Measurements from ENCODE around the gene TLX2.

TLX2 gene

DNA sequence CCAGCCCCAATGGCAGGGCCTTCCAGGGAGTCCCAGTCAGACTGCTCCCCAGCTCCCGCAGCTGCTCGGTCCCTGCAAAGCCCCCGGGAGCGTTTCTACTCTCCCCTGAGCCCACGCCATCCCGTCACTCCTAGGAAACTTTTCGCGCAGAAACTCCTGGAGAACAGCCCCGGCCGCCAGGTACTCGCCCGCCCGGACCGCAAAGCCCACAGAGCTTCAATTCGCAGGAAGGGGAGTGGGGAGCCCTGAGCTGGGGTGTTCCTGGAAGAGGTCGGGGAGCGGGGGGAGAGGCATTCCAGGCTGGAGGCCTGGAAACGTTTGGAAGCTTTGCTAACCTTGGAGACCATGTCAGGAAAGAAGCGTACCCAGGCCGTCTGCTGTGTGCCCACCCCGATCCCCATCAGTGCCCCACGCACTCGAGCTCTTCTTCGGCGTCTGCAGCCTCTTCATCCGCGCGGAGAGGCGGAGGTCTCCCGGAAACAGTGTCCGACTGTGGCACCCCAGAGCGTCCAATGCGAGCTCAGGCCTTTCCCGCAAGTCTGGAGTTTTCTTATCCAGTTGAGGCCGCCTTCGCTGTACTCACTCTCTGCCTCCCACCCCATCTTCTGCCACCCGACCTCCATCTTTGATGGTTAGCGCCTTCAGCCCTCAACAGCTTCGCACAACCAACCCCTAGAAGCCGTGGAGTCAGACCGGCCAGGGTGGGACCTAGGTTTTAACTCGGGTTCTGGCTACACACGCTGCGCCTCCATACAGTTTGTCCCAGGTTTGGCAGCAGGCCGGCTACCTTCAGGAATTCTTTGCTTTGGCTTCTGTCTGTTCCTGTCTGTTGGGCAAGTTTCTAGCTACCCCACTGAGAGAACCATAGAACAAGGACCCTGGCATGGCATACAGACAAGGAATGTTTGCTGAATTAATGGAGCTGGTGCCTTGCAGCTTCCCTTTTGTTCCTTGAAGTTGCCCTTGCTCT is 10.5 kb upstream of the TLX2 start:
- WGBS (ENCODE audit: insufficient coverage, insufficient read length) = no CpG with 5 or more reads among the region's 45 CpGs
- Histone ChIP-seq H3K4me1 (ENCODE audit: control insufficient read depth, insufficient read depth, low read length) (peaks cover 5% of the 10 kb centered on the region; the same call in 1 of the 2 replicates), H3K4me3 (ENCODE audit: low read length) (peak overlapping the region; percentile 27; the same call in 1 of the 2 replicates), H3K27ac (ENCODE audit: low read length) (no peak overlapping the region), H3K9me3 (ENCODE audit: control insufficient read depth, insufficient read depth, low read length) (no peaks in the 10 kb centered on the region), H3K27me3 (ENCODE audit: control insufficient read depth, insufficient read depth, low read length) (peaks cover 62% of the 10 kb centered on the region), H3K36me3 (ENCODE audit: control insufficient read depth, insufficient read depth, low read length) (no peaks in the 10 kb centered on the region)
- DNase-seq (ENCODE audit: low read depth, low spot score) = no peak

DNA sequence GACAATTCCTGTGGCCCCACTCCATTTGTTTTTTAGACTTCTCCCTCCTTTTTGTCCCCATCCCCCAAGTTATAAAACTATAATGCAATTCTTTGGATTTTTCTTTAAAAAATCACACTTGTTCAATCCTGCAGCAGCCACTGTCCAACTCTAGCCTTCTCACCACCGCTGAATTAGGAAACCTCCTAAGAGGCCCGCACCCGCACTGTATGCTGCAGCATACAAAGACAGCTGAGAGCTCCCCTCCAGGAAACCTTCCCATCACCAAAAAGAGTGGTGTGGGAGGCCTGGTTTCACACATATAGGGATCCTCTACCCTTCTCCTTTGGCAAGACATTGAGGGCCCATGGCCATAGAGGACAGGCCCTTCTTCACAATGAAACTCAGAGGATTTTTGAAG is 9.7 kb upstream of the TLX2 start:
- DNase-seq (ENCODE audit: low read depth, low spot score) = no peak
- no peaks in the 10 kb centered on the region for H3K9me3 ChIP-seq (ENCODE audit: control insufficient read depth, insufficient read depth, low read length)
- H3K27ac ChIP-seq (ENCODE audit: low read length) = no peak overlapping the region
- H3K4me1 ChIP-seq (ENCODE audit: control insufficient read depth, insufficient read depth, low read length) = peaks cover 5% of the 10 kb centered on the region; the same call in 1 of the 2 replicates
- no CpG with 5 or more reads among the region's 3 CpGs for WGBS (ENCODE audit: insufficient coverage, insufficient read length)
- H3K4me3 ChIP-seq (ENCODE audit: low read length) = no peak overlapping the region
- H3K27me3 ChIP-seq (ENCODE audit: control insufficient read depth, insufficient read depth, low read length) = peaks cover 57% of the 10 kb centered on the region
- no peaks in the 10 kb centered on the region for H3K36me3 ChIP-seq (ENCODE audit: control insufficient read depth, insufficient read depth, low read length)

DNA sequence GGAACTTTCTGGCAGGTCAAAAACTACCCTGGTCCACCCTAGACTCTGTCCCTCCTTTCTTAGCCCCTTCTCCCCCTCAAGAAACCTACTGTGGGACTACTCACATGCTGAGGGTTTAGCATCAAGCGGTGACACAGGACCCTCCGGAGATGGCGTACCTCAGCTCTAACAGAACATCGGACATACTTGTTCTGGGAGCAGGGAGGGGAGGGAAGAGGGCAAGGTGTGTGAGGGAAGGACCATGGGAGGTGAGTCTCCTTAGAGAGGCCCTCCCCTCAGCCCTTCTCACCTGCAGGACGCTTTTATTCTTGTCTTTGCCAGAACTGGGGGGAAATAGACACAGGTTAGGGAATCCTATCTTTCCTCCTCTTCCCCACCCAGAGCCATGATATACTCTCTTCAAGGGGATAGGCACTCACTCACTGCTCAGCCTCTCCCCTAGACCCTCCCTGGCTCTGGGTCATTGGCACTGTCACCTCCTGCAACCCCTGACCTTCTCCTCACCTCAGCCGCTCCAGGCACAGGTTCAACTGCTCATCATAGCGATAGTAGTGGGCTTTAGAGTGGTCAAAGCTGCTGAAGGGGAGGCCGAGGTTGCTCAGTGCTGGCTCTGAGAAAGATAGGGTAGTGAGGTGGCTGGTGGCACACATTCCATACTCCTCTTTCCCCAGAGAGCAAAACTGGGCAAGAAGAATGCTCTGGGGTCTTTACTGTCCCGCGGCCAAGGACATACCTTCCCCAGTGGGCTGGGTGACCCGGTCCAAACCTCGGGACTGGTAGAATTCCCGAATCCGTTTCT is 8.6 kb upstream of the TLX2 start:
- Histone ChIP-seq H3K27me3 (ENCODE audit: control insufficient read depth, insufficient read depth, low read length) (peaks cover 57% of the 10 kb centered on the region), H3K9me3 (ENCODE audit: control insufficient read depth, insufficient read depth, low read length) (no peaks in the 10 kb centered on the region), H3K36me3 (ENCODE audit: control insufficient read depth, insufficient read depth, low read length) (no peaks in the 10 kb centered on the region), H3K27ac (ENCODE audit: low read length) (no peak overlapping the region), H3K4me3 (ENCODE audit: low read length) (no peak overlapping the region), H3K4me1 (ENCODE audit: control insufficient read depth, insufficient read depth, low read length) (peaks cover 5% of the 10 kb centered on the region; the same call in 1 of the 2 replicates)
- no CpG with 5 or more reads among the region's 14 CpGs for WGBS (ENCODE audit: insufficient coverage, insufficient read length)
- DNase-seq (ENCODE audit: low read depth, low spot score) = no peak

DNA sequence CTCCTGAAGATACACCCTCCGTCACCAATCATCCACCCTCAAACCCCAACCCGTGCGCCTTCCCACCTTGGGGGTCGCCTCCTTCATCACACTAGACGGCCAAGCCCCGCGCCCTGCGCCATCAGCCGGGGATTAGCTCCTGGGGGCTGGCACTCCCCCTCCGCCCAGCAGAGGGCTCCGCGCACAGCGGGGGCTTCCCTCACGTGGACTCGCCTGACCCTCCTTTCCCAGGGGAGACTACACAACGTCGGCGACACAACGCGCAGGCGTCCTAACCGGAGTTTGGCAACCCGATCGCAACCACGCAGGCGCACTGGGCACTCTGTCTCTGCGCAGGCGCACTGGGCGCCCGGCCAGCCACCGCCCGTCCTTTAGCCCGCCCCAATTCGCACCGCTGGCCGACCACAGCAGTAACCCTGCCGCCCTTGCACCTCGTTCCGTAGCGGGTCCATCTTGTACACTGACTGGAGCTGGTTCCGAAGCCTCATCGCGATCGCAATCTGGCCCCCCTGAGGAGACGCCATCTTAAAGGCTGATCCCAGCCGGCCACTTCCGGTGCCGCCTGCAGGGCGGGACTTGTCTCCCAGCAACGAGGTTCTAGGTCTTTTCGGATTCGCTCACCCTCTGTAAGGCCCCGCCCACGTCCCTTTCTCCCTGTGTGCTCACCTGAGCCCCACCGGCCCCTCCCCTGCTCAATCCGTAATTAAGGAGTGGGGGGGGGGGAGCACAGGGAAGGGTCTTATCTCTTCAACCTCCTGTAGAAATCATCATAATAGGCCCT is 6.9 kb upstream of the TLX2 start, which contains the start of gene PCGF1:
TSS of gene PCGF1 (minus strand) at position 551 of the 781 bp plus-strand sequence. CDS start at position 524, 27 bp downstream.
- Histone ChIP-seq H3K4me1 (ENCODE audit: control insufficient read depth, insufficient read depth, low read length) (peaks cover 3% of the 10 kb centered on the region; the same call in 1 of the 2 replicates), H3K27ac (ENCODE audit: low read length) (no peak within 1 kb of the TSS), H3K9me3 (ENCODE audit: control insufficient read depth, insufficient read depth, low read length) (no peaks in the 10 kb centered on the region), H3K27me3 (ENCODE audit: control insufficient read depth, insufficient read depth, low read length) (peaks cover 54% of the 10 kb centered on the region), H3K4me3 (ENCODE audit: low read length) (peak within 1 kb of the TSS; percentile 67), H3K36me3 (ENCODE audit: control insufficient read depth, insufficient read depth, low read length) (no peaks in the 10 kb centered on the region)
- no CpG with 5 or more reads among the region's 56 CpGs for WGBS (ENCODE audit: insufficient coverage, insufficient read length)
- DNase-seq (ENCODE audit: low read depth, low spot score) = peak; percentile 97

DNA sequence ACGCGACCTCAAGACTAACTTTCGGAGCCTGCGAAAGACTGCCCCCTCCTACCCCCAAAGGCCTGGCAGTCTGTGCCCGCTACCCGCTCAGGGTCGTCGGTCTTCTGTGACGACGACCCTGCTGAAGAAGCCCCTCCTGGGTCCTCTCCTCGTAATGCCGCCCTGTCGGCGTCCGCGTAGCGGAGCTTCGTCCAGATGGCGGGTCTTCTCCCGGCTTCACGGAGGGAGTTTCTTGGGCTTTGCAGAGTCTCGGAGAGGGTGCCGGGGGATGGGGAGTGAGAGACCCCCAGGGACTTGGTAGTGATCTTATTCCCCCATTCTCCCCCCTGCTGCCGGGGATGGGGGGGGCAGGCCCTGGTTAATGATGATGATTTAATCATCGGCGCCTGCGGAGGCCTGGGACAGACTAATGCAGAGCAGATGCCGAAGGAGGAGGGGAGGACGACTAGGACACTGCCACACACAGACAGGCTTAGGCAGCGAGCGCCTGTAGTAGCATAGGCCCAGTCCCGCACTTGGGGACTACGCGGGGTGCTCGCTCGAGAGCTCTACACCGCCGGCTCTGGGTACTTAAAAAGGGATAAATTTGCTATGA is 6.2 kb upstream of the TLX2 start:
- WGBS (ENCODE audit: insufficient coverage, insufficient read length) = no CpG with 5 or more reads among the region's 38 CpGs
- no peak for DNase-seq (ENCODE audit: low read depth, low spot score)
- Histone ChIP-seq H3K4me1 (ENCODE audit: control insufficient read depth, insufficient read depth, low read length) (peaks cover 5% of the 10 kb centered on the region), H3K4me3 (ENCODE audit: low read length) (peak overlapping the region; percentile 67), H3K9me3 (ENCODE audit: control insufficient read depth, insufficient read depth, low read length) (no peaks in the 10 kb centered on the region), H3K27me3 (ENCODE audit: control insufficient read depth, insufficient read depth, low read length) (peaks cover 52% of the 10 kb centered on the region), H3K36me3 (ENCODE audit: control insufficient read depth, insufficient read depth, low read length) (no peaks in the 10 kb centered on the region), H3K27ac (ENCODE audit: low read length) (no peak overlapping the region)

DNA sequence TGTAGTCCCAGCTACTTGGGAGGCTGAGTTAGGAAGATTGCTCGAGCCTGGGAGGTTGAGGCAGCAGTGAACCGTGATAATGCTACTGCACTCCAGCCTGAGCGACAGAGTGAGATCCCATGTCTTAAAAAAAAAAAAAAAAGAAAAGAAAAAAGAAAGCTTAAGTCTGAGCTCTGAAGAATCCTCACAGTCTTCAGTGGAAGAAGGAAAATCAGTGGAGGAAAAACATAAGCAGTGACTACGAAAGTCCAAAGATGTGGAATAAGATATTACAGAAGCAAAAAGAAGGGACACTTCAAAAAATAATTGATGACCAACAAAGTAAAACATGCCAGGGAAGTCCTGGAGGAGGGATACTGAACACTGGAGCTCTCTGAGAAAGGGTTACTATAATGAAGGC is 4.0 kb upstream of the TLX2 start:
- H3K27me3 ChIP-seq (ENCODE audit: control insufficient read depth, insufficient read depth, low read length) = peaks cover 56% of the 10 kb centered on the region
- H3K4me1 ChIP-seq (ENCODE audit: control insufficient read depth, insufficient read depth, low read length) = peaks cover 7% of the 10 kb centered on the region
- no peak overlapping the region for H3K27ac ChIP-seq (ENCODE audit: low read length)
- no peaks in the 10 kb centered on the region for H3K36me3 ChIP-seq (ENCODE audit: control insufficient read depth, insufficient read depth, low read length)
- no peak for DNase-seq (ENCODE audit: low read depth, low spot score)
- H3K9me3 ChIP-seq (ENCODE audit: control insufficient read depth, insufficient read depth, low read length) = no peaks in the 10 kb centered on the region
- no CpG with 5 or more reads among the region's 4 CpGs for WGBS (ENCODE audit: insufficient coverage, insufficient read length)
- no peak overlapping the region for H3K4me3 ChIP-seq (ENCODE audit: low read length)

DNA sequence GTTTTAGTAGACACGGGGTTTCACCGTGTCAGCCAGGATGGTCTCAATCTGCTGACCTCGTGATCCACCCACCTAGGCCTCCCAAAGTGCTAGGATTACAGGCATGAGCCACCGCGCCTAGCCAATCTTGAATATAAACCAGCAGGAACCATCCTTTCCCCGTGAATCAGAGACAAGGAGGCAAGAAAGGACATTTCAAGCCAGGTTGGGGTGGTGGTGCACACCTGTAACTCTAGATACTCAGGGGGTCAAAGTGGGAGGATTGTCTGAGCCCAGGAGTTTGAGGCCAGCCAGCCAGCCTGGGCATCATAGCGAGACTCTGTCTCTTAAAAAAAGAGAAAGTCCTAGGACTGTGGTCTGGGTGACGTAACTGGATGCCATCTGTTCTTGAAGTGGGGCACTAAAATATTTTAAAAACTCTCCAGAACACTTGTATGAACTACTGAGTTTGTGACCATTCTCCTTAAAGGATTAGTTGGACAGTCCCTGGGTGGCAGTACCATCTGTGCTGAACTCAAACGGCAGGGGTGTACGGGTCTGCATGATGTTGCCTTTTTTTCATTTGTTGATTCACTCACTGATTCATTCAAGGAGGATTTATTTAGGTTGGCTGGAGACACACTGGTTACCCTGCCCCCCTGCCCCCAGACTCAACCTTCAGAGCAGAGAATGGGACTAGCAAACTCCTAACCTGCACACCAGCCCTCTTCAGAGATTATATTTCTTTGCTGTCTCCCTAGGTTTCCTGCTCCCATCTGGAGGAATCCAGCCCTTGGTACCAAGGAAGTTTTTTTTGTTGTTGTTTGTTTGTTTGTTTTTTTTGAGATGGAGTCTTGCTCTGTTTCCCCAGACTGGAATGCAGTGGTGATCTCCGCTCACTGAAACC is 2.9 kb upstream of the TLX2 start:
- no peaks in the 10 kb centered on the region for H3K9me3 ChIP-seq (ENCODE audit: control insufficient read depth, insufficient read depth, low read length)
- H3K27me3 ChIP-seq (ENCODE audit: control insufficient read depth, insufficient read depth, low read length) = peaks cover 65% of the 10 kb centered on the region
- no peak overlapping the region for H3K4me3 ChIP-seq (ENCODE audit: low read length)
- peaks cover 13% of the 10 kb centered on the region for H3K4me1 ChIP-seq (ENCODE audit: control insufficient read depth, insufficient read depth, low read length)
- WGBS (ENCODE audit: insufficient coverage, insufficient read length) = no CpG with 5 or more reads among the region's 11 CpGs
- DNase-seq (ENCODE audit: low read depth, low spot score) = no peak
- no peak overlapping the region for H3K27ac ChIP-seq (ENCODE audit: low read length)
- no peaks in the 10 kb centered on the region for H3K36me3 ChIP-seq (ENCODE audit: control insufficient read depth, insufficient read depth, low read length)

DNA sequence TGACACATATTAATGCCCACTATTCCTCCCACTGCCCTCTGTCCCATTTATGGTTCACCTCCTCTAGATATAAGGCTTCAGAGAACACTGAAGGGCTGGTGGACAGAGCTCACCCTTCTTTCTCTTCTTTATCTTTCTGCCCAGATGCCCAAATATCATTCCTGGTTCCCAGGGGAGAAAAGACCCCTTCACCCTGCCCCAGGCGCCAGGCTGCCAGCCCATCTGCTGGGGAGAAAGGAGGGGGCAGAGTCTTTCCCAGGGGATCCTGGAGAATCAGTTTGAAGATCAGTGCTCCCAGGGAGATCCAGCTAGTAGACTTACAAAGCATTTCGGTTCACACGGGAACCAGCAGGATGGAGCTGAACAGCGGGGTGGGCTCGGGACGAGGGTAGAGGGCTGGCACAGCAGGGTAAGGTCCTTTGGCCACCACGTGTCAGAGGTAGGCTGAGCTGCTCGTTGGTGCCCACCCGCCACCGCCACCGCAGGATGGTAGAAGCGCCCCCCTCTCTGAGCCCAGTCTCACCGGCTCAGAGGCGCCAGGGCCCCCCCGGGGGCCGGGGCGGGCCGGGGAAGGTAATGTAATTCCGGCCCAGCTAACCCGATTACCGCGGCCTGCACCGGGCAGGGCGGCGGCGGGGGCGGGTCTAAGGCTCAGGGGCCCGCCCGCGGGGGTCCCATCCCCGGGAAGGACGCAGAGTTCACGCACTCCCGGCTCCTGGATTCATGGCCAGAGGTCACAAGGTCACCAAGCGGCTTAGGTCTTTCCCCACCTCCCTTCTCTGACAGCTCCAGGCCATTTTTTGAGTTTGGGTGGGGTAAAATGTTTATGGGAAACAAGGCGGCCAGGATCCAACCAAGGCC is 1.3 kb upstream of the TLX2 start:
- DNase-seq (ENCODE audit: low read depth, low spot score) = no peak
- Histone ChIP-seq H3K36me3 (ENCODE audit: control insufficient read depth, insufficient read depth, low read length) (no peaks in the 10 kb centered on the region), H3K4me3 (ENCODE audit: low read length) (peak overlapping the region; percentile 7; the same call in 1 of the 2 replicates), H3K9me3 (ENCODE audit: control insufficient read depth, insufficient read depth, low read length) (no peaks in the 10 kb centered on the region), H3K27ac (ENCODE audit: low read length) (no peak overlapping the region), H3K27me3 (ENCODE audit: control insufficient read depth, insufficient read depth, low read length) (peaks cover 79% of the 10 kb centered on the region), H3K4me1 (ENCODE audit: control insufficient read depth, insufficient read depth, low read length) (peaks cover 9% of the 10 kb centered on the region)
- WGBS (ENCODE audit: insufficient coverage, insufficient read length) = no CpG with 5 or more reads among the region's 36 CpGs
